Suprapubic skin (tissue), 3 donors: Measurements from ENCODE around the gene C15orf39.

Source experiments
- CTCF ChIP-seq, 2 donors: fragments of 200-600 bp in 1 of 2; fragments of 450-650 bp in 1 of 2; sonication (generic) in 1 of 2; IDR thresholded peaks; one replicate each; pipeline ENCODE4 v1.5.1; 2016 to 2019; ENCODE audit warnings: antibody characterized with exemption in 2 of 2, mild to moderate bottlenecking in 1 of 2, moderate library complexity in 1 of 2
- EP300 ChIP-seq: sonication (generic); formaldehyde crosslinking; IDR thresholded peaks from one replicate; pipeline ENCODE4 v1.6.1; 2017; ENCODE audit warnings: antibody characterized with exemption

- no peak for TF ChIP-seq CTCF (IDR thresholded peaks at IDR 0.05)
- TF ChIP-seq EP300, result no peak
Measured at GRCh38 chr15:75233504-75234190, 32.0 kb downstream of the C15orf39 start.
